GM12872 (cell line): Measurements from ENCODE around the gene ZNF391.

Source experiments
- TF ChIP-seq, protein P1 (sequence below): IDR thresholded peaks from 3 replicates; pipeline ENCODE4 v1.5.1; 2011; ENCODE audit warnings: low read depth, mild to moderate bottlenecking, low read length, moderate library complexity; ENCODE audit not compliant: insufficient read depth

ZNF391 gene

DNA sequence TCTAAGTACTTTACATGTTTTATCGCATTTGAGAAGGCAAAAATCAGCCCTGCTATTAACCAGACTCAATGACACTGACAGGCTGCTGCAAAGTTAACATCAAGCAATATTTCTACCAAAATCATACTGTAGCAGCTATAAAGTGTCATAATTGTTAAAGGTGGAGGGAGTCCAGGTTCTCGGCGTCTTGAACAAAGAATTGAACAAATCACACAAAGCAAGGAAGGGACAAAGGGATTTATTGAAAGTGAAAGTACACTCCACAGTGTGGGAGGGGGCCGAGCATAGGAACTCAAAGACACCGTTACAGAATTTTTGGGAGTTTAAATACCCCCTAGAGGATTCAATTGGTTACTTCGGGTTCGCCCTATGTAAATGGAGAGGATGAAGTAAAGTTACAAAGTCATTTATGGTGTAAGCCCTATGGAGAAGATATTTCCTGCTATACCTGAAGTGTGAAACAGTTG, 12.9 kb upstream of the ZNF391 start:
- TF ChIP-seq, protein P1, sequence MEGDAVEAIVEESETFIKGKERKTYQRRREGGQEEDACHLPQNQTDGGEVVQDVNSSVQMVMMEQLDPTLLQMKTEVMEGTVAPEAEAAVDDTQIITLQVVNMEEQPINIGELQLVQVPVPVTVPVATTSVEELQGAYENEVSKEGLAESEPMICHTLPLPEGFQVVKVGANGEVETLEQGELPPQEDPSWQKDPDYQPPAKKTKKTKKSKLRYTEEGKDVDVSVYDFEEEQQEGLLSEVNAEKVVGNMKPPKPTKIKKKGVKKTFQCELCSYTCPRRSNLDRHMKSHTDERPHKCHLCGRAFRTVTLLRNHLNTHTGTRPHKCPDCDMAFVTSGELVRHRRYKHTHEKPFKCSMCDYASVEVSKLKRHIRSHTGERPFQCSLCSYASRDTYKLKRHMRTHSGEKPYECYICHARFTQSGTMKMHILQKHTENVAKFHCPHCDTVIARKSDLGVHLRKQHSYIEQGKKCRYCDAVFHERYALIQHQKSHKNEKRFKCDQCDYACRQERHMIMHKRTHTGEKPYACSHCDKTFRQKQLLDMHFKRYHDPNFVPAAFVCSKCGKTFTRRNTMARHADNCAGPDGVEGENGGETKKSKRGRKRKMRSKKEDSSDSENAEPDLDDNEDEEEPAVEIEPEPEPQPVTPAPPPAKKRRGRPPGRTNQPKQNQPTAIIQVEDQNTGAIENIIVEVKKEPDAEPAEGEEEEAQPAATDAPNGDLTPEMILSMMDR: no peak

DNA sequence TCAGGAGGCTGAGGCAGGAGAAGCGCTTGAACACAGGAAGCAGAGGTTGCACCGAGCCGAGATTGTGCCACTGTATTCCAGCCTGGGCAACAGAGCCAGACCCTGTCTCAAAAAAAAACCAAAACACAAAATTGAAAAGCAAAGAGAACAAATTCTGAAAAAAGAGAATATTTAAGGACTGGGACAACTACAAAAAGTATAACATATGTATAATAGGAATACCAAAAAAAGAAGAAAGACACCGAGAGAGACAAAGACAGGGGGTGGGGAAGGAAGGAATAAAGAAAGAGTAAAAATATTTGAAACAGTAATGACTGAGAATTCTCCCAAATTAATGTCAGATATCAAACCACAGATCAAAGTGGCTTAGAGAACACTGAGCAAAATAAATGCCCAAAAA, 5.5 kb upstream of the ZNF391 start:
- TF ChIP-seq, protein P1: no peak

DNA sequence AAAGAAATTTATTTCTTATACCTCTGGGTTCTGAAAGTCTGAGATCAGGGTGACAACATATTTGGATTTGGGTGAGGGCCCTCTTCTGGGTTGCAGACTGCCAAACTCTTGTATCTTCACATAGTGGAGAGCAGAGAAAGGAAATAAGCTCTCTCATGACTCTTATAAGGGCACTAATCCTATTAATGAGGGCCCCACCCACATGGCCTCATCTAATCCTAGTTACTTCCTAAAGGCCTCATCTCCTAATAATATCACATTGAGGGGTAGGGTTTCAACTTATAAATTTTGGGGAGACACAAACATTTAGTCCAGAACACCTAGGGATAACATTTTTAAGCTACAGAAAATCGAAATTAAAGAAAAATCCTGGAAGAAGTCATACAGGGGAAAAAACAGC, 5.1 kb upstream of the ZNF391 start:
- TF ChIP-seq, protein P1: no peak

DNA sequence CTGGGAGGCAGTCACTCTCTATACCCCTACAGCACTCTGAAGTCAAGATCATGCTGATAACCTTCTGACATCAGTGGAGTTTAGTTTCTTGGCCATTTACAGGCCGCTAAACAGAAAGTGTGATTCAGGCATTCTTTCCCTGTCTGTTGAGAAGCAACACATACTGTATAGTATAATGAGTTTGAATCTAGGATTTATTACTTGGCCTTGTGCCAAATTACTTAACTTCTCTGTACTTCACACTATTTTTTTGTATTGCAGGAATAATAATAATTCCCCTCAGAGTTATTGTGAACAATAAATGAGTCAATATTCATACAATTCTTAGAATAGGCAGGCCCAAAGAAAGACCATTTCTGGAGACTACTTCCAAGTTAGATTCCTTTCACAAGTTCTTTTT, 4.1 kb downstream of the ZNF391 start:
- TF ChIP-seq, protein P1: no peak

DNA sequence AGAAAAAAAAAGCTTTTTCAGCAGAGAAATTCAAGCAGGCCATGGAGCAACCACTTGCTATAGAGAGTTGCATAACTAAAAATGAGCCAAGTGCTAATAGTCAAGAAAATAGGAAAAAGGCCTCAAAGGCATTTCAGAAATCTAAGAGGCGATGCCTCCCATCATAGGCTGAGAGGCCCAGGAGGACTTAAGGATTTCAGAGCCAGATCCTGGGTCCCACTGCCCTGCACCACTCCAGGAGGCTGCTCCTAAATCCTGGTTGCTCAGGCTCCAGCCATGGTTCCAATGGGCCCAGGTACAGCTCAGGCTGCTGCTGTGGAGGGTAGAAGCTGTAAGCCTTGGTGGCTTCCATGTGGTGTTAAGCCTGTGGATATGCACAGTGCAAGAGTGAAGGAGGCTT, 5.5 kb downstream of the ZNF391 start:
- TF ChIP-seq, protein P1: no peak

DNA sequence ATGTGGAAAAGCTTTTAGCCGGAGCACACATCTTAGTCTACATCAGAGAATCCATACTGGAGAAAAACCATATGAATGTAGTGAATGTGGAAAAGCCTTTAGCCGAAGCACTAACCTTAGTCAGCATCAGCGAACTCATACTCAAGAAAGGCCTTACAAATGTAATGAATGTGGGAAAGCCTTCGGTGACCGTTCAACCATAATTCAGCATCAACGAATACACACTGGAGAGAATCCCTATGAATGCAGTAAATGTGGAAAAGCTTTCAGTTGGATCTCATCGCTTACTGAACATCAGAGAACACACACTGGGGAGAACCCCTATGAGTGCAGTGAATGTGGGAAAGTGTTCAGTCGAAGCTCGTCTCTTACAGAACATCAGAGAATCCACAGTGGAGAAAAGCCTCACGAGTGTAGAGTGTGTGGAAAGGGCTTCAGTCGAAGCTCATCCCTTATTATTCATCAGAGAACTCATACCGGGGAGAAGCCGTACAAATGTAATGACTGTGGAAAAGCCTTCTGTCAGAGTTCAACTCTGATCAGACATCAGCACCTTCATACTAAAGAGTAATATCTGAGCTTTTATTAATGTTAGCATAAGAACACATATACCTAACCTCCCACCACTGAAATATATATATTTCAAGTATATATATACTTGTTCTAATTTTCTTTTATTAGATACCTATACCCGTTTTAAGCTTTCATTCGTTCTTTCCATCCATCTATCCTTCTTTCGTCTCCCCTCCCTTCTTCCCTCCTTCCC, 12.5 kb downstream of the ZNF391 start:
- TF ChIP-seq, protein P1: no peak

DNA sequence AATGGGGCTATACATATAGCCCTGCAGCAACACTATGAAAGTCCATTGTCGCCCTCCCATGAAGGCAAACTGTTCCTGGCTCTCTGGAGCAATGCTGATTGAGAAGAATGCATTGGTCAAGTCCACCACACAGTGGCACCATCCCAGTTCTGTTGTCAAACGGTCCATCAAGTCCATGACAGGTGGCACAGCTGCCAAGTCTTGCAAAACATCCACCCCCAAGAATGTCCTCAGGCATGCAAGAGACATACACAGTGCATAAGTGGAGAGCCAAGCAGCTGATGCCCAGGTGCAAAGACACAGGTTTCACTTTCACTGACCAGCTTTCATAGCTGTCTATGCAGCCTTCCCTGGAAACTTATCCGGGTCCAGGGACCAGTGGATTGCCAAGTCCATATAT, 17.5 kb downstream of the ZNF391 start:
- TF ChIP-seq, protein P1: no peak
